Panc1 (cell line): ENCODE data around the gene USP4. TPM values are rescaled to one million over a fixed set of nuclear protein-coding genes. Genes with fewer than 3 reads are reported as not detected.
A peak's percentile ranks its signal among the peaks of the same experiment; 100 is the strongest.
"Not testable (repeated sequence)": the region's sequence is repeated elsewhere in the genome, so short reads cannot be mapped to it uniquely, and the experiment has no call there.

ENCODE experiments used
- ATAC-seq: fragments of 200-7000 bp; cut with Tn5 transposase; 2 replicates; pipeline ENCODE4 v1.9.1; 2020; ENCODE audit warnings: mild to moderate bottlenecking, moderate library complexity
- BruUV-seq: library from RNA; stranded (reverse); fragments of 400-500 nt; replicated peaks from 2 replicates; lab custom pipeline; 2021; lab: Mats Ljungman, UMichigan
- CTCF ChIA-PET: fragments of 300-600 bp; sonication (Branson Sonifier 250); formaldehyde crosslinking; loops from one replicate; lab custom pipeline; 2022; ENCODE audit warnings: antibody characterized with exemption; lab: Charles Lee
- POLR2A ChIA-PET: fragments of 300-600 bp; sonication (Branson Sonifier 250); formaldehyde crosslinking; loops from one replicate; lab custom pipeline; 2022; ENCODE audit warnings: antibody characterized with exemption; lab: Charles Lee
- DNase-seq: peaks from one replicate; pipeline ENCODE4 v3.0.0-alpha.2; 2010; ENCODE audit warnings: low read depth, low spot score
- H3K27ac ChIP-seq: 2 replicates; pipeline ENCODE4 v1.5.1; 2011; ENCODE audit warnings: mild to moderate bottlenecking, low read length, inconsistent platforms
- H3K27me3 ChIP-seq: fragments of 200-500 bp; sonication (Bioruptor generic); 2 replicates; pipeline ENCODE4 v1.6.0; 2014; ENCODE audit warnings: low read length, inconsistent platforms; ENCODE audit not compliant: control insufficient read depth, insufficient read depth
- H3K36me3 ChIP-seq: fragments of 200-500 bp; sonication (Bioruptor generic); 2 replicates; pipeline ENCODE4 v1.5.1; 2014; ENCODE audit warnings: inconsistent platforms, mild to moderate bottlenecking, low read length, moderate library complexity; ENCODE audit not compliant: control insufficient read depth, insufficient read depth
- H3K4me1 ChIP-seq: 2 replicates; pipeline ENCODE4 v1.5.1; 2011; ENCODE audit warnings: inconsistent platforms, mild to moderate bottlenecking, low read length, moderate library complexity; ENCODE audit not compliant: control insufficient read depth, insufficient read depth
- H3K4me3 ChIP-seq, 2 experiments: 2 replicates each; pipeline ENCODE4 v1.5.1; 2011 to 2012; ENCODE audit warnings: low read depth in 2 of 2, low read length in 2 of 2, mild to moderate bottlenecking in 2 of 2, inconsistent platforms in 1 of 2, moderate library complexity in 1 of 2
- H3K9me3 ChIP-seq: fragments of 200-500 bp; sonication (Bioruptor generic); 2 replicates; pipeline ENCODE4 v1.5.1; 2014; ENCODE audit warnings: low read depth, mild to moderate bottlenecking, inconsistent platforms, low read length, moderate library complexity; ENCODE audit not compliant: control insufficient read depth, insufficient read depth
- POLR2AphosphoS5 ChIP-seq: IDR thresholded peaks from 2 replicates; pipeline ENCODE4 v1.6.1; 2012; ENCODE audit warnings: mild to moderate bottlenecking, low read depth, low read length, moderate library complexity
- SIN3A ChIP-seq: IDR thresholded peaks from 2 replicates; pipeline ENCODE4 v1.6.1; 2012; ENCODE audit warnings: low read depth, mild to moderate bottlenecking, low read length, moderate library complexity, borderline replicate concordance; ENCODE audit not compliant: insufficient read depth
- TCF7L2 ChIP-seq: IDR thresholded peaks from 2 replicates; pipeline ENCODE4 v1.6.1; 2011; ENCODE audit warnings: mild to moderate bottlenecking, low read depth, low read length, inconsistent platforms
- in situ Hi-C: cut with HindIII; loops from 2 replicates; pipeline ENCODE4 v1.10.0; 2016; ENCODE audit warnings: low sequenced_read_pairs, low pct_unique_long_range_greater_than_20kb
- intact Hi-C: fragments of 100-400 bp; cut with micrococcal nuclease; formaldehyde crosslinking; loops from one replicate; pipeline ENCODE4 v1.10.0; 2022; ENCODE audit not compliant: unreplicated experiment
- total RNA-seq: library from RNA; stranded (reverse); gene quantifications from one replicate; pipeline ENCODE4 v1.2.1, GENCODE V29; 2021; ENCODE audit not compliant: unreplicated experiment
- TF ChIP-seq, protein P1 (sequence below): fragments of 450-650 bp; IDR thresholded peaks from 2 replicates; pipeline ENCODE4 v1.5.1; 2017; ENCODE audit warnings: mild to moderate bottlenecking
- TF ChIP-seq, protein P2 (sequence below), 2 experiments: IDR thresholded peaks; 2 replicates each; pipeline ENCODE4 v1.6.1; 2011 to 2012; ENCODE audit warnings: low read depth in 2 of 2, control low read depth in 1 of 2, low read length in 1 of 2, mild to moderate bottlenecking in 1 of 2, moderate library complexity in 1 of 2; ENCODE audit not compliant: insufficient read depth in 1 of 2

Gene USP4
- total RNA-seq, 1 experiment from 2014 or later, result 39.9 TPM

DNA sequence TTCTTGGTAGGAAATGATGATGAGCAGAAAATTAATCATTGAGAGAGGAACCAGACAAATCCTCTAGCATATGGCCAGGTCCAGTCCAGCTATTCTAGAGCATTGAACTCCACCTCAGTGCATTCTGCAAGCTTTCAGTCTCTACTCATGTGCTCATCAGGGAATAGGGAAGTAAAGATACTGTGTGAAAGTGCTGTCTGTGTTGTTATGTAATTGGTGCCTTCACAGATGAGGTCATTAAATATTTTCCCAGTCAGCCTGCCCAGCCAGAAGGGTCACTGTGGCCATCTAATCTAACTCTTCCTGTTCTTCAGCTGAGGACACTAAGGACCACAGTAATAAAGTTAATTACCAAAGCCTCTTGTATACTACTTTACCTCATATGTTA lies 91.0 kb downstream of the USP4 start:
- CTCF ChIA-PET, result no interaction called here
- no peaks in the 10 kb centered on the region for H3K9me3 ChIP-seq
- H3K36me3 ChIP-seq, result no peaks in the 10 kb centered on the region
- TF ChIP-seq, protein P1, sequence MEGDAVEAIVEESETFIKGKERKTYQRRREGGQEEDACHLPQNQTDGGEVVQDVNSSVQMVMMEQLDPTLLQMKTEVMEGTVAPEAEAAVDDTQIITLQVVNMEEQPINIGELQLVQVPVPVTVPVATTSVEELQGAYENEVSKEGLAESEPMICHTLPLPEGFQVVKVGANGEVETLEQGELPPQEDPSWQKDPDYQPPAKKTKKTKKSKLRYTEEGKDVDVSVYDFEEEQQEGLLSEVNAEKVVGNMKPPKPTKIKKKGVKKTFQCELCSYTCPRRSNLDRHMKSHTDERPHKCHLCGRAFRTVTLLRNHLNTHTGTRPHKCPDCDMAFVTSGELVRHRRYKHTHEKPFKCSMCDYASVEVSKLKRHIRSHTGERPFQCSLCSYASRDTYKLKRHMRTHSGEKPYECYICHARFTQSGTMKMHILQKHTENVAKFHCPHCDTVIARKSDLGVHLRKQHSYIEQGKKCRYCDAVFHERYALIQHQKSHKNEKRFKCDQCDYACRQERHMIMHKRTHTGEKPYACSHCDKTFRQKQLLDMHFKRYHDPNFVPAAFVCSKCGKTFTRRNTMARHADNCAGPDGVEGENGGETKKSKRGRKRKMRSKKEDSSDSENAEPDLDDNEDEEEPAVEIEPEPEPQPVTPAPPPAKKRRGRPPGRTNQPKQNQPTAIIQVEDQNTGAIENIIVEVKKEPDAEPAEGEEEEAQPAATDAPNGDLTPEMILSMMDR, result no peak
- TF ChIP-seq SIN3A, result no peak
- no peak for TF ChIP-seq POLR2AphosphoS5
- TF ChIP-seq, protein P2, sequence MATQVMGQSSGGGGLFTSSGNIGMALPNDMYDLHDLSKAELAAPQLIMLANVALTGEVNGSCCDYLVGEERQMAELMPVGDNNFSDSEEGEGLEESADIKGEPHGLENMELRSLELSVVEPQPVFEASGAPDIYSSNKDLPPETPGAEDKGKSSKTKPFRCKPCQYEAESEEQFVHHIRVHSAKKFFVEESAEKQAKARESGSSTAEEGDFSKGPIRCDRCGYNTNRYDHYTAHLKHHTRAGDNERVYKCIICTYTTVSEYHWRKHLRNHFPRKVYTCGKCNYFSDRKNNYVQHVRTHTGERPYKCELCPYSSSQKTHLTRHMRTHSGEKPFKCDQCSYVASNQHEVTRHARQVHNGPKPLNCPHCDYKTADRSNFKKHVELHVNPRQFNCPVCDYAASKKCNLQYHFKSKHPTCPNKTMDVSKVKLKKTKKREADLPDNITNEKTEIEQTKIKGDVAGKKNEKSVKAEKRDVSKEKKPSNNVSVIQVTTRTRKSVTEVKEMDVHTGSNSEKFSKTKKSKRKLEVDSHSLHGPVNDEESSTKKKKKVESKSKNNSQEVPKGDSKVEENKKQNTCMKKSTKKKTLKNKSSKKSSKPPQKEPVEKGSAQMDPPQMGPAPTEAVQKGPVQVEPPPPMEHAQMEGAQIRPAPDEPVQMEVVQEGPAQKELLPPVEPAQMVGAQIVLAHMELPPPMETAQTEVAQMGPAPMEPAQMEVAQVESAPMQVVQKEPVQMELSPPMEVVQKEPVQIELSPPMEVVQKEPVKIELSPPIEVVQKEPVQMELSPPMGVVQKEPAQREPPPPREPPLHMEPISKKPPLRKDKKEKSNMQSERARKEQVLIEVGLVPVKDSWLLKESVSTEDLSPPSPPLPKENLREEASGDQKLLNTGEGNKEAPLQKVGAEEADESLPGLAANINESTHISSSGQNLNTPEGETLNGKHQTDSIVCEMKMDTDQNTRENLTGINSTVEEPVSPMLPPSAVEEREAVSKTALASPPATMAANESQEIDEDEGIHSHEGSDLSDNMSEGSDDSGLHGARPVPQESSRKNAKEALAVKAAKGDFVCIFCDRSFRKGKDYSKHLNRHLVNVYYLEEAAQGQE (IDR thresholded peaks at IDR 0.05; ENCODE audit: insufficient read depth in 1 of 2, low read depth in 2 of 2, low read length in 1 of 2), result no peak
- TF ChIP-seq TCF7L2, result no peak
- no peak overlapping the region for H3K4me3 ChIP-seq
- ATAC-seq (no peak), DNase-seq (no peak)
- no peaks in the 10 kb centered on the region for H3K4me1 ChIP-seq
- POLR2A ChIA-PET, result no interaction called here
- in situ Hi-C loops (no loop called here), intact Hi-C loops (no loop called here)
- H3K27me3 ChIP-seq, result no peaks in the 10 kb centered on the region
- H3K27ac ChIP-seq, result no peak overlapping the region
- no TSS peak for BruUV-seq

DNA sequence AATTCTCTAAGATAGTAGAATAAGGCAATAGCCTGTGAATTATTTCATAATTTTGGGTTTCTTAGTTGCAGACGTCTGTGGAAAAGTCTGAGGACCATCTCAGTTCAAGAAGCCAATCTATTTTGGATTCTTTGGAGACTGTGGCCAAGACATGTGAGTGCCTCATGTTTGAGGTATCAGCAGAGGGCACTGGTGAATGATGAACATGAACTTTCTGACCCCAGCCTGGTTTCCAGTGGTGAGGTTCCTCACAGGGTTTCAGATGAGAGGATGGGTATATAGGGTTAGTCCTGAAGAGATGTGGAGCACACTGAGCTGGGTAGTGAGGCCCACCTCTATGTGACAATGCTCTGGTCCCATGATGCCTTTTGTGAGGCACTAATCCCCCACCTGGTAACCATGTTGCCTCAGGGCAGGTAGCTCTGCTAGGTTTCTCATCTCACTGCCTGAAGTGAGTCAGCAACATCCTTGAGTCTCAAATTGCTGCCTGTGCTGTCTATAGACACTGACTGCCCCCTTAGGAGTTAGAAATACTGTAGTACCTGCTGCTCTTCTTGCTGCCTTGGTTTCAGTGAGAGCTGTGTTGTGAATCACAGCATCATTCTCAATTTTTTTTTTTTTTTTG lies 95.2 kb downstream of the USP4 start:
- BruUV-seq, result no TSS peak
- Histone ChIP-seq H3K27ac (no peak overlapping the region), H3K4me3 (no peak overlapping the region), H3K27me3 (no peaks in the 10 kb centered on the region), H3K9me3 (no peaks in the 10 kb centered on the region), H3K4me1 (no peaks in the 10 kb centered on the region), H3K36me3 (no peaks in the 10 kb centered on the region)
- ChIA-PET CTCF (no interaction called here), POLR2A (interaction anchor here (0.7 kb wide), 1 partner anchor 26 kb away, joined by 3 read pairs; no protein-coding TSS in a partner anchor)
- ATAC-seq (0 out of 2 replicates have a peak, but pooled peaks have one; percentile 30), DNase-seq (no peak)
- no peak for TF ChIP-seq TCF7L2
- TF ChIP-seq, protein P2 (IDR thresholded peaks at IDR 0.05; ENCODE audit: insufficient read depth in 1 of 2, low read depth in 2 of 2, low read length in 1 of 2), result no peak
- in situ Hi-C loops, result no loop called here
- intact Hi-C loops, result no loop called here

DNA sequence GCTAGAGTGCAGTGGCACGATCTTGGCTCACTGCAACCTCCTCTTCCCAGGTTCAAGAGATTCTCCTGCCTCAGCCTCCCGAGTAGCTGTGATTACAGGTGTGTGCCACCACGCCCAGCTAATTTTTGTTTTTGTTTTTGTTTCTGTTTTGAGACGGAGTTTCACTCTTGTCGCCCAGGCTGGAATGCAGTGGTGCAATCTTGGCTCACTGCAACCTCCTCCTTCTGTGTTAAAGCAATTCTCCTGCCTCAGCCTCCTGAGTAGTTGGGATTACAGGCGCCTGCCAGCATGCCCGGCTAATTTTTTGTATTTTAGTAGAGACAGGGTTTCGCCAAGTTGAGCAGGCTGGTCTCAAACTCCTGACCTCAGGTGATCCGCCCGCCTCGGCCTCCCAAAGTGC lies 99.8 kb downstream of the USP4 start:
- BruUV-seq, DNase-seq, H3K27me3 ChIP-seq, CTCF ChIA-PET, H3K27ac ChIP-seq, H3K4me3 ChIP-seq, in situ Hi-C loops, intact Hi-C loops, H3K4me1 ChIP-seq, H3K9me3 ChIP-seq, ATAC-seq, H3K36me3 ChIP-seq, POLR2A ChIA-PET: not testable (repeated sequence)
